Upper lobe of left lung (tissue), 6 donors: ENCODE results near the gene ACTL8. TPM values are rescaled to one million over a fixed set of nuclear protein-coding genes. Genes with fewer than 3 reads are reported as not detected.

Experiments
- ATAC-seq, 2 donors: fragments of 200-7000 bp; cut with Tn5 transposase; one replicate each; pipeline ENCODE4 v1.9.1; 2022; ENCODE audit warnings: mild to moderate bottlenecking in 2 of 2, moderate library complexity in 2 of 2; ENCODE audit not compliant: low FRiP score in 2 of 2
- DNase-seq, 2 donors: peaks; one replicate each; pipeline ENCODE4 v3.0.0-alpha.2; 2019 to 2020
- H3K27ac ChIP-seq, 4 donors: fragments of 200-600 bp; sonication (generic); one replicate each; pipeline ENCODE4 v1.5.1; 2016 to 2019
- H3K27me3 ChIP-seq, 4 donors: fragments of 200-600 bp; sonication (generic); one replicate each; pipeline ENCODE4 v1.5.1; 2017 to 2019
- H3K36me3 ChIP-seq, 4 donors: fragments of 200-600 bp; sonication (generic); one replicate each; pipeline ENCODE4 v1.5.1; 2016 to 2019
- H3K4me1 ChIP-seq, 4 donors: fragments of 200-600 bp; sonication (generic); one replicate each; pipeline ENCODE4 v1.5.1; 2018 to 2019
- H3K4me3 ChIP-seq, 4 donors: fragments of 200-600 bp; sonication (generic); one replicate each; pipeline ENCODE4 v1.5.1; 2017 to 2019; ENCODE audit warnings: mild to moderate bottlenecking in 2 of 4, moderate library complexity in 1 of 4
- H3K9me3 ChIP-seq, 4 donors: fragments of 200-600 bp; sonication (generic); one replicate each; pipeline ENCODE4 v1.5.1; 2018 to 2019
- EP300 ChIP-seq, 4 donors: sonication (generic); formaldehyde crosslinking; IDR thresholded peaks; one replicate each; pipeline ENCODE4 v1.5.1; 2017; ENCODE audit warnings: antibody characterized with exemption in 4 of 4, control low read depth in 2 of 4
- POLR2A ChIP-seq, 4 donors: fragments of 450-650 bp; IDR thresholded peaks; one replicate each; pipeline ENCODE4 v1.5.1; 2016 to 2017; ENCODE audit warnings: antibody characterized with exemption in 4 of 4, mild to moderate bottlenecking in 2 of 4
- POLR2AphosphoS5 ChIP-seq, 2 donors: sonication (generic); formaldehyde crosslinking; IDR thresholded peaks; one replicate each; pipeline ENCODE4 v1.5.1; 2017; ENCODE audit warnings: antibody characterized with exemption in 2 of 2
- WGBS, 2 donors: methylation state at CpG; one replicate each; pipeline ENCODE4 v1.1.5; 2017 to 2018; 5-methylcytosine and 5-hydroxymethylcytosine counted together
- total RNA-seq, 6 donors: library from RNA; depleted of rRNA in 4 of 6; stranded (reverse); fragments of >200 nt in 4 of 6; gene quantifications; one replicate each; pipeline versions ENCODE4 v1.1.0 to v1.2.1, GENCODE V29; 2016 to 2021
- TF ChIP-seq, protein P1 (sequence below), 6 experiments: fragments of 450-650 bp in 4 of 6; fragments of 200-600 bp in 2 of 6; sonication (generic) in 2 of 6; IDR thresholded peaks; one replicate each; pipeline ENCODE4 v1.5.1; 2016 to 2019; ENCODE audit warnings: antibody characterized with exemption in 6 of 6
- donor health status: DM: no; HTN: no; CAD: no; lungs with moderate emphysema.
- donor health status: DM: no; HTN: yes; CAD: no; lungs with severe emphysema.

ACTL8 gene
- total RNA-seq, 6 donors from 2014 or later, result not detected

DNA sequence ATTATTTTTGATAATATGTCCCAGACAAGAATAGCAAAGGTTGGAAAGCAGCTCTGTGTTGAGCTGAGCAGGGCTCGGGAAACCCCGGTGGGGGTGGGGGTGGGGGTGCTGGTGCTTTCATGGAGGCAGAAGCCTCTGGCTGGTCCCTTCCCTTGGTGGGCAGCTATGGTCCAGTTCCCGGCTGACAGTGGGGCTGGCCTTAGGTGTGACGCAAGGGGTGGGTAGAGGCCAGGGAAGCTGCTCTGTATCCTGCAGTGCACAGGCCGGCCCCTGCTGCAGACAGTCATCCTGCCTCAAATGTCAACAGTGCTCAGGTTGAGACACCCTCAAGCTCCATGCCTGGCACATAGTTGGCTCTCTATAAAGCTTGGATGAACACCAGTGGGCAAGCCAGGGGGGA, 8.9 kb downstream of the ACTL8 start:
- DNase-seq (peak in 1 of 2 donors; percentile 33), ATAC-seq (no peak)
- Histone ChIP-seq H3K9me3 (peaks cover 9 to 24% (median 13%) of the 10 kb centered on the region in 4 donors), H3K27ac (no peak overlapping the region), H3K27me3 (no peaks in the 10 kb centered on the region), H3K4me1 (no peaks in the 10 kb centered on the region), H3K4me3 (no peak overlapping the region), H3K36me3 (no peaks in the 10 kb centered on the region)
- 79% methylated on average over 5 of the region's 5 CpGs; no CpG with 5 or more reads in 1 of the 2 donors for WGBS, 2 donors
- TF ChIP-seq POLR2A (IDR thresholded peaks at IDR 0.05), result no peak
- TF ChIP-seq POLR2AphosphoS5 (IDR thresholded peaks at IDR 0.05), result no peak
- TF ChIP-seq, protein P1, sequence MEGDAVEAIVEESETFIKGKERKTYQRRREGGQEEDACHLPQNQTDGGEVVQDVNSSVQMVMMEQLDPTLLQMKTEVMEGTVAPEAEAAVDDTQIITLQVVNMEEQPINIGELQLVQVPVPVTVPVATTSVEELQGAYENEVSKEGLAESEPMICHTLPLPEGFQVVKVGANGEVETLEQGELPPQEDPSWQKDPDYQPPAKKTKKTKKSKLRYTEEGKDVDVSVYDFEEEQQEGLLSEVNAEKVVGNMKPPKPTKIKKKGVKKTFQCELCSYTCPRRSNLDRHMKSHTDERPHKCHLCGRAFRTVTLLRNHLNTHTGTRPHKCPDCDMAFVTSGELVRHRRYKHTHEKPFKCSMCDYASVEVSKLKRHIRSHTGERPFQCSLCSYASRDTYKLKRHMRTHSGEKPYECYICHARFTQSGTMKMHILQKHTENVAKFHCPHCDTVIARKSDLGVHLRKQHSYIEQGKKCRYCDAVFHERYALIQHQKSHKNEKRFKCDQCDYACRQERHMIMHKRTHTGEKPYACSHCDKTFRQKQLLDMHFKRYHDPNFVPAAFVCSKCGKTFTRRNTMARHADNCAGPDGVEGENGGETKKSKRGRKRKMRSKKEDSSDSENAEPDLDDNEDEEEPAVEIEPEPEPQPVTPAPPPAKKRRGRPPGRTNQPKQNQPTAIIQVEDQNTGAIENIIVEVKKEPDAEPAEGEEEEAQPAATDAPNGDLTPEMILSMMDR (IDR thresholded peaks at IDR 0.05), result no peak
- TF ChIP-seq EP300 (IDR thresholded peaks at IDR 0.05), result no peak

DNA sequence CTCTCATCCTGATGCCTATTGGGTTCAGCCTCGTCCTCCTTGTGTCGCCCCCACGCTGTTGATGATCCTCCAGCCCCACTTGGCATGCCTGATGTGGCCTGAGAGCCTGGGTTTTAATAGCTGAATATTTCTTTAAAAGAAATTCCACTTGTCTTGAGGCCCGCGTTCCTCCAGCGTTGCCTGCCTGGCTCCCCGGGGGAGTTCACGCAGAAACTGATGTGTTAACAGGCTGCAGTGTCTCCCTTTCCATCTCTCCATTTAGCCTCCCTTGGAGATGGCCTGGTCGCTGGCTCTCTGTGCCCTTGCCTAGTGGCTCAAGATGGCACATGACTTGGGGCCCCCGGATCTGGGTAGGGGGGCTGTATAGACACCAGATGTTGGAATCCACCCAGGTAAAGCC, 9.5 kb downstream of the ACTL8 start:
- no peak overlapping the region for H3K27ac ChIP-seq
- TF ChIP-seq EP300 (IDR thresholded peaks at IDR 0.05) (no peak), POLR2A (IDR thresholded peaks at IDR 0.05) (no peak), POLR2AphosphoS5 (IDR thresholded peaks at IDR 0.05) (no peak)
- TF ChIP-seq, protein P1 (IDR thresholded peaks at IDR 0.05), result no peak
- DNase-seq (peak in 1 of 2 donors; percentile 51), ATAC-seq (no peak)
- H3K4me3 ChIP-seq, result no peak overlapping the region
- peaks cover 3 to 18% (median 7%) of the 10 kb centered on the region in 4 donors for H3K9me3 ChIP-seq
- WGBS, 2 donors, result 68 to 72% methylated on average over 10 of the region's 10 CpGs
- no peaks in the 10 kb centered on the region for H3K4me1 ChIP-seq
- no peaks in the 10 kb centered on the region for H3K27me3 ChIP-seq
- H3K36me3 ChIP-seq, result no peaks in the 10 kb centered on the region

DNA sequence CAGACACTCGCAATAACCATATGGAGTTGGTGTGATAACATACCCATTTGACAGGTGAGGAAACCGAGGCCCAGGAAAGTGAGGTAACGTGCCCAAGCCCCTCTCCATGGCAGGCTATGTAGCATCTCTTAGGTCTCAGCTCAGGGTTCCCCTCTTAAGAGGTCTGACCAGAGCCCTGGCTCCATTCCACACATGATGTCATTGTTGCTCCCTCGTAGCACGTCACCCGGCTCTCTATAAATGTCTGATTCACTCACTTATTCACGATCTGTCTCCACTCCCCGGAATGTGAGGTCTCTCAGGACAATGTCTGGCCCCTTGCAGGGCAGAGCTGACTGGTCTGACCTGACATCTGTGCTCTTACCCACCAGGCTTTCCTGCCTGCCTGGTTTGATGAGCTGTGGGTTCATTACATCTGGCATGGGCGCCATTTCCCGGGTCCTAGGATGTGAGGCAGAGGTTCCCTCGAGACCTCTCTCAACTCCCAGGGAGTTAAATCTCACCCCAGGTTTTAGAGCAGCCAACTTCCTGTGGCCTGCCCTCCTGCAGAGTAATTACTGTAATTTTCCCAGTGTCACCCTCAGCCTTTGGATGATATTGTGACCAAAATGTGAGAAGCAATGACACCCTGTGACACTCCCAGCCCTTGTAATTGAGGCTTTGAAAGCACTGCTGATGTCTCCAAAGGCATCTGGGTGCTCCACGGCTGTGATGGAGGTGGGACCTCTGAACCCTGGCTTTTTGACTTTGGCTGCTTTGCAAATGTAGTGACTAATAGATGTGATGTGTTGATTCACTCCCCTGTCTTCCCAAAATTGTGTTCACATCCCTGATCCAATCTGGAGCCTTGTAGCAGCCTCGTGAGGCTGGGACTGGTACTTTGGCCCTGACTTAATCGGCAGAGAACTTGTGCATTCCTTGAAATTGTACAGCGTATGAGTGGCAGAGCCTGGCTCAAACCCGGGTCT, 10.6 kb downstream of the ACTL8 start:
- WGBS, 2 donors, result 57 to 72% methylated on average over 13 to 16 of the region's 16 CpGs
- TF ChIP-seq POLR2A (IDR thresholded peaks at IDR 0.05) (no peak), EP300 (IDR thresholded peaks at IDR 0.05) (no peak), POLR2AphosphoS5 (IDR thresholded peaks at IDR 0.05) (no peak)
- TF ChIP-seq, protein P1 (IDR thresholded peaks at IDR 0.05), result no peak
- ATAC-seq (peak in 1 of 2 donors; percentile 80), DNase-seq (no peak)
- Histone ChIP-seq H3K36me3 (no peaks in the 10 kb centered on the region), H3K4me1 (no peaks in the 10 kb centered on the region), H3K4me3 (no peak overlapping the region), H3K27me3 (no peaks in the 10 kb centered on the region), H3K27ac (no peak overlapping the region), H3K9me3 (peaks cover 0 to 7% (median under 1%) of the 10 kb centered on the region in 4 donors)

GRCh38 chr1:17768651-17769241, 13.6 kb downstream of the ACTL8 start:
- Histone ChIP-seq H3K9me3 (no peaks in the 10 kb centered on the region), H3K4me3 (no peak overlapping the region), H3K4me1 (no peaks in the 10 kb centered on the region), H3K27ac (no peak overlapping the region), H3K27me3 (no peaks in the 10 kb centered on the region), H3K36me3 (no peaks in the 10 kb centered on the region)
- TF ChIP-seq EP300 (IDR thresholded peaks at IDR 0.05), result no peak
- TF ChIP-seq, protein P1 (IDR thresholded peaks at IDR 0.05), result no peak
- no peak for TF ChIP-seq POLR2AphosphoS5 (IDR thresholded peaks at IDR 0.05)
- TF ChIP-seq POLR2A (IDR thresholded peaks at IDR 0.05), result no peak
- ATAC-seq (peak; percentile 55 to 91), DNase-seq (no peak)
- WGBS, 2 donors, result 76 to 79% methylated on average over 10 of the region's 10 CpGs
